Skin epidermis (tissue), 12 donors: ENCODE results near the gene AIG1.
"Not testable (repeated sequence)": the region's sequence is repeated elsewhere in the genome, so short reads cannot be mapped to it uniquely, and the experiment has no call there.

Source experiments
- H3K27ac ChIP-seq, 21 experiments: fragments of 200-600 bp; sonication (generic) in 11 of 21; one replicate each; pipeline ENCODE4 v1.5.0; 2020; ENCODE audit warnings: mild to moderate bottlenecking in 3 of 21, inconsistent platforms in 2 of 21, moderate library complexity in 2 of 21
- H3K4me3 ChIP-seq, 7 experiments: fragments of 200-600 bp; sonication (generic) in 2 of 7; one replicate each; pipeline ENCODE4 v1.5.0; 2020; ENCODE audit warnings: inconsistent platforms in 2 of 7, mild to moderate bottlenecking in 2 of 7, moderate library complexity in 1 of 7

The AIG1 gene

GRCh38 chr6:143054329-143054728, 6.4 kb upstream of the AIG1 start:
- Histone ChIP-seq H3K27ac (no peak overlapping the region), H3K4me3 (no peak overlapping the region)

- H3K27ac ChIP-seq, result no peak overlapping the region
- H3K4me3 ChIP-seq, result no peak overlapping the region
Observed at GRCh38 chr6:143055213-143055612, 5.5 kb upstream of the AIG1 start.

GRCh38 chr6:143055891-143056290, 4.8 kb upstream of the AIG1 start:
- no peak overlapping the region for H3K4me3 ChIP-seq
- no peak overlapping the region for H3K27ac ChIP-seq

- H3K4me3 ChIP-seq, result no peak overlapping the region
- no peak overlapping the region for H3K27ac ChIP-seq
Observed at GRCh38 chr6:143058987-143059386, 1.7 kb upstream of the AIG1 start.

GRCh38 chr6:143059663-143060353, 881 bp upstream of the AIG1 start:
- Histone ChIP-seq H3K4me3 (peak overlapping the region; percentile 56 to 85 (median 76)), H3K27ac (peak overlapping the region; percentile 77 to 98 (median 89))

- peak overlapping the region; percentile 77 to 98 (median 89) for H3K27ac ChIP-seq
- peak overlapping the region; percentile 56 to 85 (median 76) for H3K4me3 ChIP-seq
Observed at GRCh38 chr6:143060354-143060805, 309 bp upstream of the AIG1 start.

- H3K27ac ChIP-seq, result peak overlapping the region in 5 of 21 experiments; percentile 40 to 98 (median 73)
- H3K4me3 ChIP-seq, result peak overlapping the region in 4 of 7 experiments; percentile 56 to 80 (median 73)
Observed at GRCh38 chr6:143061597-143062385, 1.1 kb downstream of the AIG1 start.

GRCh38 chr6:143062551-143062950, 1.9 kb downstream of the AIG1 start:
- no peak overlapping the region for H3K4me3 ChIP-seq
- no peak overlapping the region for H3K27ac ChIP-seq

GRCh38 chr6:143063631-143064030, 2.9 kb downstream of the AIG1 start:
- no peak overlapping the region for H3K4me3 ChIP-seq
- H3K27ac ChIP-seq, result no peak overlapping the region

GRCh38 chr6:143064271-143064670, 3.6 kb downstream of the AIG1 start:
- H3K4me3 ChIP-seq, result no peak overlapping the region
- no peak overlapping the region for H3K27ac ChIP-seq

- no peak overlapping the region for H3K27ac ChIP-seq
- H3K4me3 ChIP-seq, result no peak overlapping the region
Observed at GRCh38 chr6:143064951-143065683, 4.4 kb downstream of the AIG1 start.

GRCh38 chr6:143068001-143068400, 7.3 kb downstream of the AIG1 start:
- Histone ChIP-seq H3K4me3 (no peak overlapping the region), H3K27ac (peak overlapping the region in 1 of 21 experiments; percentile 9)

- Histone ChIP-seq H3K27ac (no peak overlapping the region), H3K4me3 (no peak overlapping the region)
Observed at GRCh38 chr6:143074101-143074500, 13.4 kb downstream of the AIG1 start.

GRCh38 chr6:143074670-143075318, 14.1 kb downstream of the AIG1 start:
- no peak overlapping the region for H3K27ac ChIP-seq
- no peak overlapping the region for H3K4me3 ChIP-seq

GRCh38 chr6:143078468-143079324, 18.0 kb downstream of the AIG1 start:
- Histone ChIP-seq H3K4me3 (no peak overlapping the region), H3K27ac (no peak overlapping the region)

GRCh38 chr6:143079325-143079640, 18.6 kb downstream of the AIG1 start:
- Histone ChIP-seq H3K27ac (no peak overlapping the region), H3K4me3 (no peak overlapping the region)

GRCh38 chr6:143082274-143082673, 21.6 kb downstream of the AIG1 start:
- not testable (repeated sequence) for H3K27ac ChIP-seq, H3K4me3 ChIP-seq

GRCh38 chr6:143084019-143084418, 23.3 kb downstream of the AIG1 start:
- H3K4me3 ChIP-seq, H3K27ac ChIP-seq: not testable (repeated sequence)

GRCh38 chr6:143087335-143087734, 26.6 kb downstream of the AIG1 start:
- H3K27ac ChIP-seq, H3K4me3 ChIP-seq: not testable (repeated sequence)
